DND-41 (cell line): Measurements from ENCODE around the gene FBLN1.

Source experiments
- ATAC-seq: fragments of 200-7000 bp; cut with Tn5 transposase; 3 replicates; pipeline ENCODE4 v1.9.1; 2021; ENCODE audit warnings: low read depth; ENCODE audit not compliant: insufficient read depth
- DNase-seq: peaks from one replicate; pipeline ENCODE4 v3.0.0-alpha.2; 2020
- H2AFZ ChIP-seq: 2 replicates; pipeline ENCODE4 v1.6.0; 2012; ENCODE audit warnings: low read depth, low read length
- H3K27ac ChIP-seq: 2 replicates; pipeline ENCODE4 v1.5.1; 2012; ENCODE audit warnings: low read length, inconsistent platforms
- H3K27me3 ChIP-seq: fragments of 200-600 bp; sonication (generic); 2 replicates; pipeline ENCODE4 v1.6.0; 2012; ENCODE audit warnings: low read length, mild to moderate bottlenecking, inconsistent platforms; ENCODE audit not compliant: insufficient read depth, poor library complexity
- H3K36me3 ChIP-seq: 2 replicates; pipeline ENCODE4 v1.5.1; 2012; ENCODE audit warnings: low read length, inconsistent platforms; ENCODE audit not compliant: insufficient read depth
- H3K4me1 ChIP-seq: 2 replicates; pipeline ENCODE4 v1.5.1; 2012; ENCODE audit warnings: mild to moderate bottlenecking, low read length; ENCODE audit not compliant: insufficient read depth
- H3K4me2 ChIP-seq: 2 replicates; pipeline ENCODE4 v1.6.0; 2012; ENCODE audit warnings: mild to moderate bottlenecking, moderate library complexity, low read length, inconsistent platforms; ENCODE audit not compliant: insufficient read depth
- H3K4me3 ChIP-seq, 2 experiments: fragments of 200-600 bp in 1 of 2; shearing (Covaris generic) in 1 of 2; 2 replicates each; pipeline ENCODE4 v1.5.1; 2012 to 2016; ENCODE audit warnings: inconsistent platforms in 2 of 2, low read length in 2 of 2, mild to moderate bottlenecking in 2 of 2, low read depth in 1 of 2, moderate library complexity in 1 of 2
- H3K79me2 ChIP-seq: 2 replicates; pipeline ENCODE4 v1.6.0; 2012; ENCODE audit warnings: low read length, inconsistent platforms; ENCODE audit not compliant: insufficient read depth
- H3K9ac ChIP-seq: 2 replicates; pipeline ENCODE4 v1.6.0; 2012; ENCODE audit warnings: low read depth, mild to moderate bottlenecking, inconsistent platforms, low read length, moderate library complexity
- H3K9me3 ChIP-seq: 2 replicates; pipeline ENCODE4 v1.5.1; 2012; ENCODE audit warnings: low read length, moderate library complexity, mild to moderate bottlenecking, inconsistent platforms; ENCODE audit not compliant: insufficient read depth, severe bottlenecking
- H4K20me1 ChIP-seq: 2 replicates; pipeline ENCODE4 v1.6.0; 2012; ENCODE audit warnings: low read length; ENCODE audit not compliant: insufficient read depth
- EZH2 ChIP-seq: IDR thresholded peaks from 3 replicates; pipeline ENCODE4 v1.6.1; 2012; ENCODE audit warnings: borderline replicate concordance, low read depth, mild to moderate bottlenecking, moderate library complexity, low read length, inconsistent platforms; ENCODE audit not compliant: severe bottlenecking
- TF ChIP-seq, protein P1 (sequence below): IDR thresholded peaks from 2 replicates; pipeline ENCODE4 v1.5.1; 2012; ENCODE audit warnings: borderline replicate concordance, low read length, moderate library complexity, mild to moderate bottlenecking; ENCODE audit not compliant: poor library complexity, severe bottlenecking; ENCODE audit errors: extremely low read depth

FBLN1 gene

DNA sequence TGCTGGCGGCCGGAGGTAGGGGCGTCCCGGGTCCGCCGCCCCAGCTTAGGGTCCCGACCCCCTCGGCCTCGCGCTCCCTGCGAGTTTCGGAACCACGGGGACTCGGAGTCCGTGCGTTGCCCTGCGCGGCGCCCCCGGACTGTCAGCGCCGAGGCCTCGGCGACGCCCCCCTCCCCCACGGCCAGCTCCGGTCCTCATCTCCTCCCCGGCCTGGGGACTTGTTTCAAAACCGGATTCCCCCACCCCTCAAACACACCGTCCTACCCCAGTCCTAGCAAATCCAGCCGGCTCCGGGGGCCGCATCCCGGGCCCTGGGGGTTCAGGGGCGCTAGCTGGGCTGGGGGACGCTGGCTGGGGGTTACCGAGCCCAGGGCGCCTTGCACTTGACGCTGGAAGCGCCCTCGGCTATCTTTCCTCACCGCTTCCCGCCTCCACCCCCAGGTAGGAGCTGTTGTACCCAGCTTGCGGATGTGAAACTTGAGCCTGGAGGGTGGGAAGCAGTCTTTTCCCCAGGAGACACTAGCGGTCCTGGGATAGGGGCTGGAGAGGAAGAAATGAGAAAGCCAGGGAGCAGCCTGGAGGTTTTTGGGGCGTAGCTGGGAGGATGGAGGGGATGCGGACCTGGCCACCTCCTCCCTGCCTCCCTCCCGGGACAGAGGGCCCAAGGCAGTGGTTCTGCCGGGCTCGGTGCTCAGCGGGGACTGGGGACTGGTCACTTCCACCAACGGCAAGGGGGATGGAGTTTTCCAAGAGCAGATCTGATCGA, 550 bp downstream of the FBLN1 start:
- TF ChIP-seq, protein P1, sequence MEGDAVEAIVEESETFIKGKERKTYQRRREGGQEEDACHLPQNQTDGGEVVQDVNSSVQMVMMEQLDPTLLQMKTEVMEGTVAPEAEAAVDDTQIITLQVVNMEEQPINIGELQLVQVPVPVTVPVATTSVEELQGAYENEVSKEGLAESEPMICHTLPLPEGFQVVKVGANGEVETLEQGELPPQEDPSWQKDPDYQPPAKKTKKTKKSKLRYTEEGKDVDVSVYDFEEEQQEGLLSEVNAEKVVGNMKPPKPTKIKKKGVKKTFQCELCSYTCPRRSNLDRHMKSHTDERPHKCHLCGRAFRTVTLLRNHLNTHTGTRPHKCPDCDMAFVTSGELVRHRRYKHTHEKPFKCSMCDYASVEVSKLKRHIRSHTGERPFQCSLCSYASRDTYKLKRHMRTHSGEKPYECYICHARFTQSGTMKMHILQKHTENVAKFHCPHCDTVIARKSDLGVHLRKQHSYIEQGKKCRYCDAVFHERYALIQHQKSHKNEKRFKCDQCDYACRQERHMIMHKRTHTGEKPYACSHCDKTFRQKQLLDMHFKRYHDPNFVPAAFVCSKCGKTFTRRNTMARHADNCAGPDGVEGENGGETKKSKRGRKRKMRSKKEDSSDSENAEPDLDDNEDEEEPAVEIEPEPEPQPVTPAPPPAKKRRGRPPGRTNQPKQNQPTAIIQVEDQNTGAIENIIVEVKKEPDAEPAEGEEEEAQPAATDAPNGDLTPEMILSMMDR, result no peak
- no peak for TF ChIP-seq EZH2
- H3K4me3 ChIP-seq, result no peak overlapping the region
- no peak overlapping the region for H3K27ac ChIP-seq
- no peaks in the 10 kb centered on the region for H3K27me3 ChIP-seq
- no peak overlapping the region for H3K9ac ChIP-seq
- no peak overlapping the region for H3K4me2 ChIP-seq
- H3K79me2 ChIP-seq, result no peaks in the 10 kb centered on the region
- ATAC-seq (no peak), DNase-seq (no peak)
- H3K4me1 ChIP-seq, result no peaks in the 10 kb centered on the region
- H3K36me3 ChIP-seq, result no peaks in the 10 kb centered on the region
- no peak overlapping the region for H2AFZ ChIP-seq
- H4K20me1 ChIP-seq, result no peaks in the 10 kb centered on the region
- H3K9me3 ChIP-seq, result no peaks in the 10 kb centered on the region

DNA sequence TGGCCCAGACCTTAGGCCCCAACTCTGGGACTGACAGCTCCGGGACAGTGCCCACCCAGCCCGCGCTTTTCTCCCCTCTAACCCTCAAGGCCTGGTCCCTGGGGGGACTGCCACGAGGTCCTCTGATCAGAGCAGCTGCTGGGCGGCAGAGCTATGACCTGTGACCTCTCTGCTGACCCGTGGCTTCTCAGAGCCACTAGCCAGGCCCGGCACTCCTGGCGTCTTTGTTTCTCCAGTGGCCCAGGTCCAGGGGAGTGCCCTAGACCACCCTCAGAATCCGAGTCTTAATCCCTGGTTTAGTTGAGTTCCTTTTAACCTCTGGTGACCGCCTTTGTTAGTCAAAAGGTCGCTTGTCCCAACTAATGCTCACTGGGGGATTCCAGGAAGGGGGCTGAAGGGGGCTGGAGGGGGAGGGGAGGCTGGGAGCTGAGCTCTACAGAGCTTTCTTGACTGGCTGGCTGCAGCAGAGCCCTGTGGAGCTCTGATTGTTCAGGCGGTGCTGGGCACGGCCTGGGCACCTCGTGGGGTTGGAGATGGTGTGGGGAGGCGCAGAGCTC, 1.2 kb downstream of the FBLN1 start:
- Histone ChIP-seq H2AFZ (no peak overlapping the region), H3K36me3 (no peaks in the 10 kb centered on the region), H3K9ac (no peak overlapping the region), H3K4me2 (no peak overlapping the region), H3K9me3 (no peaks in the 10 kb centered on the region), H3K4me1 (no peaks in the 10 kb centered on the region), H3K79me2 (no peaks in the 10 kb centered on the region), H4K20me1 (no peaks in the 10 kb centered on the region), H3K27ac (no peak overlapping the region), H3K27me3 (no peaks in the 10 kb centered on the region), H3K4me3 (no peak overlapping the region)
- ATAC-seq, result no peak
- DNase-seq, result no peak
- TF ChIP-seq EZH2, result no peak
- TF ChIP-seq, protein P1, result no peak

DNA sequence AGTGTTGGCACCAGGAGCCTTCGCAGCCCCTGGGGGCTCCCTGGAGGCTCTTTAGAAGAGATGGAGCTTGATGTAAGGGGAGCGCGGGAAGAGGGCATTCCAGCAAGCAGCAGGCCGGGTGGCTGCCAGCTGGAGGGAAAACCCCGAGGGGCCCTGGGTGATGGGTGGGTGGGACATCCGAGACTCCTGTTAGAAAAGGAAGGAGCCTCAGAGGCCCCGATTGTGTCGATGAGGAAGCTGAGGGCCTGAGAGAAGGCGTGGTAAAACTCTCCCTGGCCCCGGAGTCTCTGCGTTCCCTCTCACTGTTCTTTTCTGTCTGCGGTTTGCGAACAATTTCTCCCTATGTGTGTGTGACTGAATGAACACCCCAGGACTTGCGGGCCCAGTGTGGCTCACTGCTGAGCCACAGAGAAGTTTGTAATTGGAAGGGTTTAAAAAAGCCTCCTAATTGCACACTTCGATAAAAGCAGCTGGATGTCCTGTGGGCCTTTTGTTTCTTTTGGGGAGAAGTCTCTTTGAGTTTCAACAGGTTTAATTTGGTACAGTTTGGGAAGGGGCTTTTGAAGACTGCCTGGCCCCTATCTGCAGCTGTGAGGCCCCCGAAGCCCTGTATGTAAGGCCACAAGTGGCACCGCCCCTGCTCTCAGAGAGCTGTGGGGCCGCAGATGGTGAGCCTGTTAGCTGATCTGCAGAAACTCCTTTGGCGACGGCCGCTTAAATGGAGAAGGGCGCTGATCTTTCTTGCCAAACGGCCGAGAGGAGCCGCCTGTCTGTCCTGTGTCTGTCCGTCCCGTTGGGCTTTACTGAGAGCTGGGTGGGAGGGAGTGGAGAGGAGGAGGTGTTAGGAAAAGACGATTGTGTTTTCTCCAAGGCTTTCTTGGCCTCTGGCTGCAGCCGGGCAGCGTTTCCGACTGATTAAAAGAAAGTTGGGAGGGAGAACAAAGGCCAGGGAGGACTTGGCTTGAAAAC, 2.0 kb downstream of the FBLN1 start:
- Histone ChIP-seq H3K4me3 (no peak overlapping the region), H3K4me1 (no peaks in the 10 kb centered on the region), H3K36me3 (no peaks in the 10 kb centered on the region), H3K9me3 (no peaks in the 10 kb centered on the region), H3K4me2 (no peak overlapping the region), H3K9ac (no peak overlapping the region), H3K79me2 (no peaks in the 10 kb centered on the region), H3K27me3 (no peaks in the 10 kb centered on the region), H4K20me1 (no peaks in the 10 kb centered on the region), H2AFZ (no peak overlapping the region), H3K27ac (no peak overlapping the region)
- DNase-seq (no peak), ATAC-seq (no peak)
- TF ChIP-seq EZH2, result no peak
- TF ChIP-seq, protein P1, result no peak
